ENCODE data around the gene DOHH.

GRCh38 chr19:3528539-3529211 lies 28.2 kb upstream of the DOHH start:
- TF ChIP-seq CTCF (IDR thresholded peaks at IDR 0.05) (no peak), POLR2AphosphoS5 (IDR thresholded peaks at IDR 0.05; ENCODE audit: insufficient read depth in 1 of 2, low read depth in 1 of 2) (no peak), POLR2A (IDR thresholded peaks at IDR 0.05) (no peak)

Data from vagina (tissue), 2 donors.